ENCODE measurements around the gene CABLES1. TPM values are rescaled to one million over a fixed set of nuclear protein-coding genes. Genes with fewer than 3 reads are reported as not detected.
A peak's percentile ranks its signal among the peaks of the same experiment; 100 is the strongest.

Gene CABLES1
- polyA plus RNA-seq, 1 of the 3 experiments (the other 2 are of a cell fraction), result 2.2 TPM

- TF ChIP-seq TEAD4 (IDR thresholded peaks at IDR 0.05; ENCODE audit: borderline replicate concordance, insufficient read depth), result no peak
- no peak for TF ChIP-seq MEF2A (IDR thresholded peaks at IDR 0.05; ENCODE audit: borderline replicate concordance, low read depth)
- TF ChIP-seq SMC3 (IDR thresholded peaks at IDR 0.05; ENCODE audit: low read depth, low read length), result no peak
- TF ChIP-seq IRF3 (IDR thresholded peaks at IDR 0.05; ENCODE audit: low read depth, low read length), result no peak
- TF ChIP-seq RCOR1 (IDR thresholded peaks at IDR 0.05; ENCODE audit: low read length), result no peak
- no peak for TF ChIP-seq EZH2phosphoT487 (IDR thresholded peaks at IDR 0.05; ENCODE audit: borderline replicate concordance, low read depth)
- TF ChIP-seq SIN3A (IDR thresholded peaks at IDR 0.05; ENCODE audit: borderline replicate concordance, low read depth, low read length), result no peak
These were observed 5.8 kb upstream of the CABLES1 start (continued) for GRCh38 chr18:23129355-23130002.

GRCh38 chr18:23131693-23132319 lies 3.5 kb upstream of the CABLES1 start:
- peak; percentile 39; the same call in 1 of the 2 replicates for TF ChIP-seq RFX5 (IDR thresholded peaks at IDR 0.05; ENCODE audit: low read length)
- no peak for TF ChIP-seq CHD2 (IDR thresholded peaks at IDR 0.05; ENCODE audit: low read length, partially characterized antibody)
- TF ChIP-seq RAD21 (IDR thresholded peaks at IDR 0.05; ENCODE audit: low read length), result peak; percentile 92
- TF ChIP-seq CTCF (IDR thresholded peaks at IDR 0.05), result peak; percentile 86
- TF ChIP-seq ELF1 (IDR thresholded peaks at IDR 0.05), result no peak
- 0 out of 2 replicates have a peak, but pooled peaks have one; percentile 10 for TF ChIP-seq RCOR1 (IDR thresholded peaks at IDR 0.05; ENCODE audit: low read length)
- no peak for TF ChIP-seq NFIC (IDR thresholded peaks at IDR 0.05; ENCODE audit: borderline replicate concordance)
- TF ChIP-seq REST (IDR thresholded peaks at IDR 0.05; ENCODE audit: low read depth, low read length), result no peak
- no peak for TF ChIP-seq GATA2 (CRISPR knock-in tag; IDR thresholded peaks at IDR 0.05)
- no peak for TF ChIP-seq JUND (IDR thresholded peaks at IDR 0.05)
- no peak for TF ChIP-seq FOSL2 (IDR thresholded peaks at IDR 0.05; ENCODE audit: borderline replicate concordance, low read depth)
- no peak for TF ChIP-seq NRF1 (IDR thresholded peaks at IDR 0.05; ENCODE audit: low read depth, low read length)
- TF ChIP-seq TAF1 (IDR thresholded peaks at IDR 0.05; ENCODE audit: borderline replicate concordance, low read depth, low read length), result no peak
- TF ChIP-seq EZH2phosphoT487 (IDR thresholded peaks at IDR 0.05; ENCODE audit: borderline replicate concordance, low read depth), result no peak
- peak; percentile 93 for TF ChIP-seq SMC3 (IDR thresholded peaks at IDR 0.05; ENCODE audit: low read depth, low read length)
- no peak for TF ChIP-seq MEF2A (IDR thresholded peaks at IDR 0.05; ENCODE audit: borderline replicate concordance, low read depth)
- Histone ChIP-seq H3K27ac (ENCODE audit: low read depth in 2 of 2, low read length in 1 of 2) (no peak overlapping the region), H3K9me2 (no peaks in the 10 kb centered on the region), H3K27me3 (ENCODE audit: insufficient read depth) (no peaks in the 10 kb centered on the region), H4K20me1 (ENCODE audit: insufficient read depth) (no peaks in the 10 kb centered on the region), H3K36me3 (replicated peaks in 1 of 2; ENCODE audit: control insufficient read depth in 1 of 2, insufficient read depth in 2 of 2, low read length in 1 of 2) (no peaks in the 10 kb centered on the region), H3K4me1 (ENCODE audit: control insufficient read depth in 1 of 2, insufficient read depth in 2 of 2, low read depth in 1 of 2, low read length in 1 of 2) (peaks cover 5 to 20% of the 10 kb centered on the region in 2 experiments; a peak in 2 of 4 replicates), H3K9me3 (no peaks in the 10 kb centered on the region), H3K4me2 (no peak overlapping the region), H2AFZ (ENCODE audit: low read depth) (no peak overlapping the region; the same call in 1 of the 2 replicates), H3F3A (replicated peaks; ENCODE audit: insufficient read depth) (peaks cover 5% of the 10 kb centered on the region), H3K79me2 (ENCODE audit: insufficient read depth) (peaks cover 9% of the 10 kb centered on the region), H3K4me3 (ENCODE audit: low read depth in 2 of 2, low read length in 1 of 2) (no peak overlapping the region; a peak in 1 of 4 replicates), H3K9ac (no peak overlapping the region)
- ChIA-PET CTCF (interaction anchor here (0.6 to 12.0 kb wide), 70 partner anchors 8 to 322 kb away, joined by 3 to 149 read pairs (median 4); a partner anchor contains a TSS), POLR2A (no interaction called here)
- DNase-seq, result peak; percentile 78
- 25% methylated on average over 8 of the region's 8 CpGs for WGBS (ENCODE audit: low lambda C conversion rate)
